PC-3 (cell line): ENCODE measurements around the gene GNRHR. TPM values are rescaled to one million over a fixed set of nuclear protein-coding genes. Genes with fewer than 3 reads are reported as not detected.

Experiments
- ATAC-seq: fragments of 200-7000 bp; cut with Tn5 transposase; 2 replicates; pipeline ENCODE4 v1.9.1; 2020; ENCODE audit warnings: mild to moderate bottlenecking, moderate library complexity
- BruUV-seq: library from RNA; stranded (reverse); fragments of 400-500 nt; replicated peaks from 2 replicates; lab custom pipeline; 2021; lab: Mats Ljungman, UMichigan
- CTCF ChIA-PET: fragments of 300-600 bp; sonication (Branson Sonifier 250); formaldehyde crosslinking; loops from one replicate; lab custom pipeline; 2022; ENCODE audit warnings: antibody characterized with exemption; lab: Charles Lee
- POLR2A ChIA-PET: fragments of 300-600 bp; sonication (Branson Sonifier 250); formaldehyde crosslinking; loops from one replicate; lab custom pipeline; 2022; ENCODE audit warnings: antibody characterized with exemption; ENCODE audit not compliant: unreplicated experiment; lab: Charles Lee
- DNase-seq: peaks from one replicate; pipeline ENCODE4 v3.0.0-alpha.2; 2015
- H2AFZ ChIP-seq: fragments of 300-600 bp; sonication (generic); 2 replicates; pipeline ENCODE4 v1.6.0; 2016; ENCODE audit warnings: antibody characterized with exemption, low read length
- H3F3A ChIP-seq: fragments of 300-600 bp; sonication (generic); one replicate; pipeline ENCODE4 v1.6.0; 2017; ENCODE audit warnings: antibody characterized with exemption, low read length, control low read depth, mild to moderate bottlenecking; ENCODE audit not compliant: unreplicated experiment
- H3K27ac ChIP-seq: fragments of 300-600 bp; sonication (generic); 2 replicates; pipeline ENCODE4 v1.5.1; 2016; ENCODE audit warnings: mild to moderate bottlenecking, low read length
- H3K27me3 ChIP-seq: fragments of 300-600 bp; sonication (generic); 2 replicates; pipeline ENCODE4 v1.6.1; 2016; ENCODE audit warnings: low read length, mixed read lengths
- H3K36me3 ChIP-seq: fragments of 300-600 bp; sonication (generic); 2 replicates; pipeline ENCODE4 v1.6.1; 2016; ENCODE audit warnings: low read depth, mixed run types, low read length, mixed read lengths
- H3K4me1 ChIP-seq: fragments of 300-600 bp; sonication (generic); 2 replicates; pipeline ENCODE4 v1.5.1; 2016; ENCODE audit warnings: low read length; ENCODE audit not compliant: insufficient read depth
- H3K4me2 ChIP-seq: fragments of 300-600 bp; sonication (generic); 2 replicates; pipeline ENCODE4 v1.6.0; 2016; ENCODE audit warnings: low read length
- H3K4me3 ChIP-seq: fragments of 300-600 bp; sonication (generic); 2 replicates; pipeline ENCODE4 v1.5.1; 2016; ENCODE audit warnings: mild to moderate bottlenecking, low read length, mixed read lengths
- H3K79me2 ChIP-seq: fragments of 300-600 bp; sonication (generic); 2 replicates; pipeline ENCODE4 v1.6.1; 2017; ENCODE audit warnings: low read length, mixed read lengths
- H3K9ac ChIP-seq: fragments of 300-600 bp; sonication (generic); 2 replicates; pipeline ENCODE4 v1.6.0; 2016; ENCODE audit warnings: mild to moderate bottlenecking, low read length
- H3K9me2 ChIP-seq: fragments of 300-600 bp; sonication (generic); replicated peaks from 2 replicates; pipeline ENCODE4 v1.6.1; 2016; ENCODE audit warnings: mixed run types, low read length, mixed read lengths
- H3K9me3 ChIP-seq: fragments of 300-600 bp; sonication (generic); 2 replicates; pipeline ENCODE4 v1.6.1; 2016; ENCODE audit warnings: low read length, mixed read lengths
- H4K20me1 ChIP-seq: fragments of 300-600 bp; sonication (generic); 2 replicates; pipeline ENCODE4 v1.6.1; 2016; ENCODE audit warnings: low read length, mixed read lengths
- CTCF ChIP-seq: fragments of 300-600 bp; sonication (generic); conservative IDR thresholded peaks from 2 replicates; pipeline ENCODE4 v1.5.1; 2017; ENCODE audit warnings: antibody characterized with exemption, low read depth, mild to moderate bottlenecking, low read length
- EZH2 ChIP-seq: fragments of 300-600 bp; sonication (generic); IDR thresholded peaks from one replicate; pipeline ENCODE4 v1.6.1; 2017; ENCODE audit warnings: antibody characterized with exemption, mild to moderate bottlenecking, low read length; ENCODE audit not compliant: unreplicated experiment
- EZH2phosphoT487 ChIP-seq: fragments of 300-600 bp; sonication (generic); IDR thresholded peaks from 2 replicates; pipeline ENCODE4 v1.6.1; 2018; ENCODE audit warnings: mild to moderate bottlenecking, antibody characterized with exemption, low read length, borderline replicate concordance
- intact Hi-C: fragments of 100-400 bp; cut with micrococcal nuclease; formaldehyde crosslinking; loops from 2 replicates; pipeline ENCODE4 v1.9.0; 2023
- total RNA-seq: library from RNA; depleted of rRNA; stranded (reverse); fragments of >200 nt; gene quantifications from 2 replicates; pipeline ENCODE4 v1.2.3, GENCODE V29; 2014

GNRHR gene
- total RNA-seq, 1 experiment from 2014 or later, result not detected

- peaks cover 12% of the 10 kb centered on the region; the same call in 1 of the 2 replicates for H3K9me3 ChIP-seq
- H4K20me1 ChIP-seq, result no peaks in the 10 kb centered on the region
- H3K79me2 ChIP-seq, result no peaks in the 10 kb centered on the region
- DNase-seq (peak; percentile 75), ATAC-seq (peak; percentile 71)
- peaks cover 11% of the 10 kb centered on the region for H3K4me1 ChIP-seq
- peaks cover 9% of the 10 kb centered on the region; the same call in 1 of the 2 replicates for H3K36me3 ChIP-seq
- H3K4me3 ChIP-seq, result peak overlapping the region; percentile 13
- ChIA-PET CTCF (no interaction called here), POLR2A (interaction anchor here (0.6 kb wide), 1 partner anchor 15 kb away, joined by 4 read pairs; no protein-coding TSS in a partner anchor)
- BruUV-seq, result no TSS peak
- H3K9me2 ChIP-seq, result no peaks in the 10 kb centered on the region
- H3K27ac ChIP-seq, result peak overlapping the region; percentile 65
- no peaks in the 10 kb centered on the region for H3K27me3 ChIP-seq
- no peaks in the 10 kb centered on the region for H3F3A ChIP-seq
- TF ChIP-seq EZH2 (no peak), EZH2phosphoT487 (no peak)
- peak overlapping the region; percentile 7; the same call in 1 of the 2 replicates for H3K4me2 ChIP-seq
- no peak overlapping the region for H3K9ac ChIP-seq
- intact Hi-C loops, result no loop called here
- no peak overlapping the region for H2AFZ ChIP-seq
These were observed 26.9 kb downstream of the GNRHR start for GRCh38 chr4:67727124-67727850.

- POLR2A ChIA-PET, result no interaction called here
- Histone ChIP-seq H3K27me3 (no peaks in the 10 kb centered on the region), H3K36me3 (peaks cover 14% of the 10 kb centered on the region; the same call in 1 of the 2 replicates), H3K4me3 (no peak overlapping the region), H3K4me2 (no peak overlapping the region), H3K9me2 (no peaks in the 10 kb centered on the region), H4K20me1 (no peaks in the 10 kb centered on the region), H3F3A (no peaks in the 10 kb centered on the region), H2AFZ (no peak overlapping the region), H3K9ac (no peak overlapping the region), H3K27ac (no peak overlapping the region), H3K79me2 (no peaks in the 10 kb centered on the region), H3K9me3 (peaks cover 12% of the 10 kb centered on the region; the same call in 1 of the 2 replicates), H3K4me1 (peaks cover 24% of the 10 kb centered on the region)
- peak; percentile 61 for DNase-seq
- CTCF ChIA-PET, result no interaction called here
- BruUV-seq, result no TSS peak
- no peak for ATAC-seq
- TF ChIP-seq EZH2phosphoT487, result no peak
- no peak for TF ChIP-seq CTCF
- TF ChIP-seq EZH2, result no peak
- intact Hi-C loops, result no loop called here
These were observed 28.2 kb downstream of the GNRHR start for GRCh38 chr4:67725981-67726380.

- intact Hi-C loops, result no loop called here
- no peak overlapping the region for H3K4me2 ChIP-seq
- H3K27me3 ChIP-seq, result no peaks in the 10 kb centered on the region
- no peak for TF ChIP-seq CTCF
- no peak for TF ChIP-seq EZH2phosphoT487
- TF ChIP-seq EZH2, result no peak
- H2AFZ ChIP-seq, result no peak overlapping the region
- no peak for ATAC-seq
- peaks cover 23% of the 10 kb centered on the region; the same call in 1 of the 2 replicates for H3K36me3 ChIP-seq
- H3F3A ChIP-seq, result no peaks in the 10 kb centered on the region
- no peak overlapping the region for H3K9ac ChIP-seq
- no peaks in the 10 kb centered on the region for H3K9me2 ChIP-seq
- ChIA-PET POLR2A (no interaction called here), CTCF (interaction anchor here (0.7 kb wide), 1 partner anchor 160 kb away, joined by 3 read pairs; no protein-coding TSS in a partner anchor)
- no peak overlapping the region for H3K4me3 ChIP-seq
- H3K79me2 ChIP-seq, result no peaks in the 10 kb centered on the region
- peaks cover 25% of the 10 kb centered on the region for H3K4me1 ChIP-seq
- BruUV-seq, result TSS peak; percentile 11
- no peaks in the 10 kb centered on the region for H4K20me1 ChIP-seq
- DNase-seq, result peak; percentile 46
- peaks cover 12% of the 10 kb centered on the region; the same call in 1 of the 2 replicates for H3K9me3 ChIP-seq
- H3K27ac ChIP-seq, result no peak overlapping the region
These were observed 29.1 kb downstream of the GNRHR start for GRCh38 chr4:67725132-67725531.
